Measurements from ENCODE around the gene NDNF.

NDNF gene

GRCh38 chr4:121100093-121100775 lies 27.9 kb upstream of the NDNF start:
- no peak for DNase-seq (ENCODE audit: extremely low read depth, low read depth)

GRCh38 chr4:121098266-121098665 lies 25.9 kb upstream of the NDNF start:
- DNase-seq (ENCODE audit: extremely low read depth, low read depth): no peak
- no peak for TF ChIP-seq CTCF (IDR thresholded peaks at IDR 0.05; ENCODE audit: low read depth, low read length)

More at GRCh38 chr4:121100093-121100775, 27.9 kb upstream of the NDNF start:
- TF ChIP-seq CTCF (IDR thresholded peaks at IDR 0.05; ENCODE audit: low read depth, low read length): no peak

GRCh38 chr4:121096629-121097028 lies 24.3 kb upstream of the NDNF start:
- TF ChIP-seq CTCF (IDR thresholded peaks at IDR 0.05; ENCODE audit: low read depth, low read length): peak; percentile 48

GRCh38 chr4:121096191-121096590 lies 23.9 kb upstream of the NDNF start:
- no peak for DNase-seq (ENCODE audit: extremely low read depth, low read depth)
- TF ChIP-seq CTCF (IDR thresholded peaks at IDR 0.05; ENCODE audit: low read depth, low read length): no peak

More at GRCh38 chr4:121096629-121097028, 24.3 kb upstream of the NDNF start:
- peak; percentile 8 for DNase-seq (ENCODE audit: extremely low read depth, low read depth)

- no peak for DNase-seq (ENCODE audit: extremely low read depth, low read depth)
- no peak for TF ChIP-seq CTCF (IDR thresholded peaks at IDR 0.05; ENCODE audit: low read depth, low read length)
These were observed 22.1 kb upstream of the NDNF start for GRCh38 chr4:121094297-121094966.

GRCh38 chr4:121093261-121093660 lies 20.9 kb upstream of the NDNF start:
- DNase-seq (ENCODE audit: extremely low read depth, low read depth): no peak
- no peak for TF ChIP-seq CTCF (IDR thresholded peaks at IDR 0.05; ENCODE audit: low read depth, low read length)

GRCh38 chr4:121091941-121092340 lies 19.6 kb upstream of the NDNF start:
- TF ChIP-seq CTCF (IDR thresholded peaks at IDR 0.05; ENCODE audit: low read depth, low read length): no peak
- no peak for DNase-seq (ENCODE audit: extremely low read depth, low read depth)

All from AG09319 (cell line).